B cell (primary cell): ENCODE data around the gene NCOA1. TPM values are rescaled to one million over a fixed set of nuclear protein-coding genes. Genes with fewer than 3 reads are reported as not detected.

Experiments used
- ATAC-seq: fragments of 200-7000 bp; cut with Tn5 transposase; one replicate; pipeline ENCODE4 v1.10.0; 2021; ENCODE audit warnings: low read depth, mild to moderate bottlenecking, moderate number of reproducible peaks, moderate library complexity
- CTCF ChIA-PET: fragments of 350-600 bp; sonication (Branson Sonifier 250); formaldehyde crosslinking; loops from one replicate; lab custom pipeline; 2021; ENCODE audit warnings: antibody characterized with exemption, inconsistent platforms; lab: Charles Lee
- POLR2A ChIA-PET: fragments of 350-600 bp; sonication (Branson Sonifier 250); formaldehyde crosslinking; loops from one replicate; lab custom pipeline; 2021; ENCODE audit warnings: antibody characterized with exemption; lab: Charles Lee
- DNase-seq: peaks from one replicate; pipeline ENCODE4 v3.0.0; 2013
- H2AFZ ChIP-seq: 2 replicates; pipeline ENCODE4 v1.6.1; 2012; ENCODE audit warnings: mild to moderate bottlenecking, low read depth, low read length; ENCODE audit not compliant: insufficient read depth, poor library complexity, severe bottlenecking
- H3K27ac ChIP-seq, 2 donors: 1 replicate in 1 of 2; 2 replicates in 1 of 2; pipeline ENCODE4 v1.5.1; 2012 to 2013; ENCODE audit warnings: low read length in 2 of 2, mild to moderate bottlenecking in 2 of 2, moderate library complexity in 1 of 2
- H3K27me3 ChIP-seq, 4 experiments: fragments of 200-600 bp in 1 of 4; sonication (generic) in 1 of 4; replicated peaks in 1 of 4; 1 replicate in 2 of 4; 2 replicates in 2 of 4; pipeline versions ENCODE4 v1.6.1 to v1.7.0; 2013 to 2016; ENCODE audit warnings: low read length in 3 of 4, mild to moderate bottlenecking in 2 of 4, mixed read lengths in 1 of 4, moderate library complexity in 1 of 4; ENCODE audit not compliant: insufficient read depth in 4 of 4, control insufficient read depth in 3 of 4; ENCODE audit errors: control extremely low read depth in 1 of 4
- H3K36me3 ChIP-seq, 2 experiments: replicated peaks in 1 of 2; 1 replicate in 1 of 2; 2 replicates in 1 of 2; pipeline versions ENCODE4 v1.6.1 to v1.7.1; 2013; ENCODE audit warnings: low read length in 1 of 2; ENCODE audit not compliant: insufficient read depth in 2 of 2, control insufficient read depth in 1 of 2; ENCODE audit errors: control extremely low read depth in 1 of 2, extremely low read depth in 1 of 2
- H3K4me1 ChIP-seq, 2 donors: fragments of 200-600 bp in 1 of 2; sonication (generic) in 1 of 2; 1 replicate in 1 of 2; 2 replicates in 1 of 2; pipeline versions ENCODE4 v1.5.1 to v1.6.1; 2013 to 2017; ENCODE audit warnings: low read length in 2 of 2; ENCODE audit not compliant: control insufficient read depth in 2 of 2, insufficient read depth in 2 of 2
- H3K4me2 ChIP-seq: replicated peaks from 2 replicates; pipeline ENCODE3; 2012; ENCODE audit warnings: mild to moderate bottlenecking, low read depth, low read length; ENCODE audit not compliant: poor library complexity, severe bottlenecking
- H3K4me3 ChIP-seq, 5 experiments: fragments of 200-600 bp in 1 of 5; sonication (generic) in 1 of 5; 1 replicate in 3 of 5; 2 replicates in 2 of 5; pipeline versions ENCODE4 v1.5.1 to v1.7.0; 2011 to 2016; ENCODE audit warnings: low read length in 4 of 5, mild to moderate bottlenecking in 4 of 5, low read depth in 2 of 5, control low read depth in 1 of 5, moderate library complexity in 1 of 5; ENCODE audit not compliant: insufficient read depth in 1 of 5; ENCODE audit errors: control extremely low read depth in 1 of 5, extremely low read depth in 1 of 5
- H3K79me2 ChIP-seq: fragments of 200-600 bp; sonication (generic); one replicate; pipeline ENCODE4 v1.6.0; 2016; ENCODE audit warnings: low read length; ENCODE audit not compliant: control insufficient read depth, insufficient read depth
- H3K9ac ChIP-seq: fragments of 200-600 bp; sonication (generic); 2 replicates; pipeline ENCODE4 v1.6.1; 2017; ENCODE audit warnings: mild to moderate bottlenecking, low read length, moderate library complexity
- H3K9me3 ChIP-seq, 3 donors: one replicate each; pipeline versions ENCODE4 v1.6.1 to v1.7.1; 2013; ENCODE audit warnings: low read length in 2 of 3; ENCODE audit not compliant: control insufficient read depth in 2 of 3, insufficient read depth in 1 of 3; ENCODE audit errors: control extremely low read depth in 1 of 3
- H4K20me1 ChIP-seq: 2 replicates; pipeline ENCODE4 v1.6.0; 2012; ENCODE audit warnings: mild to moderate bottlenecking, low read length; ENCODE audit not compliant: insufficient read depth, control insufficient read depth, poor library complexity, severe bottlenecking
- H3K27ac Mint-ChIP-seq: one replicate; pipeline ENCODE4 v1.8.0; 2021; ENCODE audit warnings: mixed read lengths
- H3K27me3 Mint-ChIP-seq: one replicate; pipeline ENCODE4 v1.8.0; 2021; ENCODE audit warnings: mixed read lengths
- H3K4me1 Mint-ChIP-seq: one replicate; pipeline ENCODE4 v1.8.0; 2021; ENCODE audit warnings: mixed read lengths
- H3K4me3 Mint-ChIP-seq: one replicate; pipeline ENCODE4 v1.8.0; 2021; ENCODE audit warnings: mixed read lengths
- H3K9me3 Mint-ChIP-seq: one replicate; pipeline ENCODE4 v1.8.0; 2022; ENCODE audit warnings: mixed read lengths; ENCODE audit not compliant: insufficient read depth
- EZH2 ChIP-seq: IDR thresholded peaks from 2 replicates; pipeline ENCODE4 v1.6.1; 2012; ENCODE audit warnings: borderline replicate concordance, low read depth, mild to moderate bottlenecking, moderate library complexity, low read length; ENCODE audit not compliant: insufficient read depth, poor library complexity, severe bottlenecking
- WGBS: methylation state at CpG from one replicate; pipeline ENCODE4 v1.1.5; 2013; ENCODE audit warnings: missing lambda C conversion rate; ENCODE audit not compliant: insufficient coverage; 5-methylcytosine and 5-hydroxymethylcytosine counted together
- intact Hi-C: fragments of 100-400 bp; cut with micrococcal nuclease; formaldehyde crosslinking; loops from one replicate; pipeline ENCODE4 v1.10.0; 2022
- polyA plus RNA-seq: library from polyadenylated mRNA; depleted of rRNA; stranded (reverse); fragments of >200 nt; gene quantifications from 2 replicates; pipeline ENCODE4 v1.2.3, GENCODE V29; 2012
- total RNA-seq, 2 donors: library from RNA; stranded (reverse); fragments of 120-200 nt in 1 of 2; gene quantifications; 1 replicate in 1 of 2; 2 replicates in 1 of 2; pipeline versions ENCODE4 v1.2.3 to v1.2.4, GENCODE V29; 2013 to 2022
- TF ChIP-seq, protein P1 (sequence below): fragments of 200-600 bp; IDR thresholded peaks from one replicate; pipeline ENCODE4 v1.8.0; 2022; ENCODE audit warnings: antibody characterized with exemption, mild to moderate bottlenecking

NCOA1 gene
- total and polyA plus RNA-seq, 2 donors (not counting 1 experiment from before 2014, with no cell fraction given): 11.6 to 49.1 TPM

DNA sequence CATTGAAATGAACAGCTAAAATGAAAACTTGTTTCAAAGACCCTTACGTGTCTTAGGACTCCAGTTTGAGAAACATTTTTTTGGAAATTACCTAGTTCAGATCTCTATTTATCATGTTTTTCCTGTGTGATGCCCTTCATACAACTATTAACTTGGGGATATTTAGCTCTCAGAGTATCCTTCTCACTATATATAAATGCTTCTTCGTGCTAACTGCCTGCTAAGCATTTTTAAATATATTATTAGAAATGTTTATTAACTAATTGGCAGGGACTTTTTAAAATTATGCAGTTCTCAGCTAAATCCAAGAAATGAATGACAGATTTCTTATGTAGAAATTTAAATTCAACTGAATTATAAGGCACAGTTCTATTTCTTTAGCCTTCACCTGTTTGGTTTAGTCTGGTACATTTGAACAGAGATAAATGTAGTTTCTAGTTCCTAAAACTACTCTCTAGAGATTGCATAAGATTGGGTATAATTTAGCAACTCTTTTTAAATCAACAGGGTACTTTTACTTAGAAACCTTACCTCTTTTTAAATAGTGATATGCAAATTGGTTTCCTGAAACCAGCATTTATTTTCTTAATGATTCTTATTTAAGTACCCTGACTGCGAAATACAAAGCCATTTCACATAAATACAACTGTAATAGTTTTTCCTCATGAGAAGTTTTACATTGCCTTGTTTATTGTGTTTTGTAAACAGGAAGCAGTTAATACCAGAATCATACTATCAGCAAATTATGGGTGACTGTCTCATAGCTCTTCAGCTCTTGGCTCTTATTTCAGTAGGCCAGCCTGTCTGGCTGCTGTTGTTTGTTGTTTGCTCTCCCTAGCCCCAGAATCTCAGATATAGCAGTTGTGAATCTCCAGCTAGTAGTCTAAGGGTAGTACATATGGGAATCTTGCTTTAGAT lies 161.5 kb downstream of the NCOA1 start:
- POLR2A ChIA-PET: no interaction called here
- no CpG with 5 or more reads among the region's 3 CpGs for WGBS

DNA sequence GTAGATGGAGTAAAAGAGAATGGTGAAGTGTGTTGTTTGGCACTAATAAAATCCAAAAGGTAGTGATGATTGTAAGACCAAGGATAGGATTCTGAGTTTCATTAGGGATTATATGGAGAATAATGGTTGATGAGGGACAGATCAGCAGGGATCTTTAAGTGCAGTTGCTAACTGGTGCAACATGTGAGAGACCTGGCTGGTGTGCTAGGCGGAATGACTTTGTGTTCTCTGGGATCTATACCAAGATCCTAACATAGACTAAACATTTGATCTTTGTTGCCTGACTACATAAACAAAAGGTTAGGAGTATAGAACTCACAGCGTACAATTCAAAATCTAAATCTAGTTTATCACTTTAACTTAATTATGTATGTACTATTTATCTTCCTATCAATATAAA lies 166.8 kb downstream of the NCOA1 start:
- Mint-ChIP-seq H3K9me3 (peaks cover 2% of the 10 kb centered on the region), H3K4me3 (no peak overlapping the region), H3K4me1 (peaks cover 23% of the 10 kb centered on the region), H3K27ac (no peak overlapping the region), H3K27me3 (no peaks in the 10 kb centered on the region)
- H3K4me1 ChIP-seq: peaks cover 3% of the 10 kb centered on the region in 2 donors
- ATAC-seq (no peak), DNase-seq (no peak)
- no peak overlapping the region for H3K4me2 ChIP-seq
- no peak overlapping the region for H2AFZ ChIP-seq
- H3K4me3 ChIP-seq: no peak overlapping the region
- no peaks in the 10 kb centered on the region for H3K27me3 ChIP-seq
- TF ChIP-seq, protein P1, sequence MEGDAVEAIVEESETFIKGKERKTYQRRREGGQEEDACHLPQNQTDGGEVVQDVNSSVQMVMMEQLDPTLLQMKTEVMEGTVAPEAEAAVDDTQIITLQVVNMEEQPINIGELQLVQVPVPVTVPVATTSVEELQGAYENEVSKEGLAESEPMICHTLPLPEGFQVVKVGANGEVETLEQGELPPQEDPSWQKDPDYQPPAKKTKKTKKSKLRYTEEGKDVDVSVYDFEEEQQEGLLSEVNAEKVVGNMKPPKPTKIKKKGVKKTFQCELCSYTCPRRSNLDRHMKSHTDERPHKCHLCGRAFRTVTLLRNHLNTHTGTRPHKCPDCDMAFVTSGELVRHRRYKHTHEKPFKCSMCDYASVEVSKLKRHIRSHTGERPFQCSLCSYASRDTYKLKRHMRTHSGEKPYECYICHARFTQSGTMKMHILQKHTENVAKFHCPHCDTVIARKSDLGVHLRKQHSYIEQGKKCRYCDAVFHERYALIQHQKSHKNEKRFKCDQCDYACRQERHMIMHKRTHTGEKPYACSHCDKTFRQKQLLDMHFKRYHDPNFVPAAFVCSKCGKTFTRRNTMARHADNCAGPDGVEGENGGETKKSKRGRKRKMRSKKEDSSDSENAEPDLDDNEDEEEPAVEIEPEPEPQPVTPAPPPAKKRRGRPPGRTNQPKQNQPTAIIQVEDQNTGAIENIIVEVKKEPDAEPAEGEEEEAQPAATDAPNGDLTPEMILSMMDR: no peak
- TF ChIP-seq EZH2: no peak
- intact Hi-C loops: no loop called here
- H3K79me2 ChIP-seq: no peaks in the 10 kb centered on the region
- H3K9ac ChIP-seq: no peak overlapping the region
- H3K36me3 ChIP-seq: peaks cover 0 to 5% of the 10 kb centered on the region in 2 experiments
- no peaks in the 10 kb centered on the region for H4K20me1 ChIP-seq
- WGBS: no CpG with 5 or more reads among the region's 2 CpGs
- no peak overlapping the region for H3K27ac ChIP-seq
- CTCF ChIA-PET: no interaction called here
- POLR2A ChIA-PET: no interaction called here
- no peaks in the 10 kb centered on the region for H3K9me3 ChIP-seq

More for the DNA sequence above, 161.5 kb downstream of the NCOA1 start:
- Histone ChIP-seq H3K36me3 (no peaks in the 10 kb centered on the region), H3K4me2 (peak overlapping the region; percentile 32), H3K9ac (peak overlapping the region; percentile 36), H3K4me3 (peak overlapping the region in 1 of 5 experiments; percentile 26), H2AFZ (no peak overlapping the region), H3K4me1 (peaks cover 6 to 16% of the 10 kb centered on the region in 2 donors), H3K9me3 (no peaks in the 10 kb centered on the region), H3K79me2 (peaks cover 2% of the 10 kb centered on the region), H4K20me1 (no peaks in the 10 kb centered on the region), H3K27me3 (no peaks in the 10 kb centered on the region), H3K27ac (peak overlapping the region; percentile 13 to 52)
- Mint-ChIP-seq H3K9me3 (peaks cover 4% of the 10 kb centered on the region), H3K27ac (peak overlapping the region; percentile 75), H3K4me1 (peaks cover 39% of the 10 kb centered on the region), H3K27me3 (no peaks in the 10 kb centered on the region), H3K4me3 (peak overlapping the region; percentile 57)
- ATAC-seq: no peak
- TF ChIP-seq EZH2: no peak
- TF ChIP-seq, protein P1: no peak
- peak; percentile 15 for DNase-seq
- intact Hi-C loops: no loop called here
- CTCF ChIA-PET: no interaction called here
